Inferior parietal cortex (tissue), 1 donor: ENCODE results near the gene ABCA2.

Experiments
- DNase-seq: peaks from one replicate; pipeline ENCODE4 v3.0.0-alpha.2; 2016; ENCODE audit errors: extremely low spot score

The ABCA2 gene, protein sequence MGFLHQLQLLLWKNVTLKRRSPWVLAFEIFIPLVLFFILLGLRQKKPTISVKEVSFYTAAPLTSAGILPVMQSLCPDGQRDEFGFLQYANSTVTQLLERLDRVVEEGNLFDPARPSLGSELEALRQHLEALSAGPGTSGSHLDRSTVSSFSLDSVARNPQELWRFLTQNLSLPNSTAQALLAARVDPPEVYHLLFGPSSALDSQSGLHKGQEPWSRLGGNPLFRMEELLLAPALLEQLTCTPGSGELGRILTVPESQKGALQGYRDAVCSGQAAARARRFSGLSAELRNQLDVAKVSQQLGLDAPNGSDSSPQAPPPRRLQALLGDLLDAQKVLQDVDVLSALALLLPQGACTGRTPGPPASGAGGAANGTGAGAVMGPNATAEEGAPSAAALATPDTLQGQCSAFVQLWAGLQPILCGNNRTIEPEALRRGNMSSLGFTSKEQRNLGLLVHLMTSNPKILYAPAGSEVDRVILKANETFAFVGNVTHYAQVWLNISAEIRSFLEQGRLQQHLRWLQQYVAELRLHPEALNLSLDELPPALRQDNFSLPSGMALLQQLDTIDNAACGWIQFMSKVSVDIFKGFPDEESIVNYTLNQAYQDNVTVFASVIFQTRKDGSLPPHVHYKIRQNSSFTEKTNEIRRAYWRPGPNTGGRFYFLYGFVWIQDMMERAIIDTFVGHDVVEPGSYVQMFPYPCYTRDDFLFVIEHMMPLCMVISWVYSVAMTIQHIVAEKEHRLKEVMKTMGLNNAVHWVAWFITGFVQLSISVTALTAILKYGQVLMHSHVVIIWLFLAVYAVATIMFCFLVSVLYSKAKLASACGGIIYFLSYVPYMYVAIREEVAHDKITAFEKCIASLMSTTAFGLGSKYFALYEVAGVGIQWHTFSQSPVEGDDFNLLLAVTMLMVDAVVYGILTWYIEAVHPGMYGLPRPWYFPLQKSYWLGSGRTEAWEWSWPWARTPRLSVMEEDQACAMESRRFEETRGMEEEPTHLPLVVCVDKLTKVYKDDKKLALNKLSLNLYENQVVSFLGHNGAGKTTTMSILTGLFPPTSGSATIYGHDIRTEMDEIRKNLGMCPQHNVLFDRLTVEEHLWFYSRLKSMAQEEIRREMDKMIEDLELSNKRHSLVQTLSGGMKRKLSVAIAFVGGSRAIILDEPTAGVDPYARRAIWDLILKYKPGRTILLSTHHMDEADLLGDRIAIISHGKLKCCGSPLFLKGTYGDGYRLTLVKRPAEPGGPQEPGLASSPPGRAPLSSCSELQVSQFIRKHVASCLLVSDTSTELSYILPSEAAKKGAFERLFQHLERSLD (N-terminal part only)

DNA sequence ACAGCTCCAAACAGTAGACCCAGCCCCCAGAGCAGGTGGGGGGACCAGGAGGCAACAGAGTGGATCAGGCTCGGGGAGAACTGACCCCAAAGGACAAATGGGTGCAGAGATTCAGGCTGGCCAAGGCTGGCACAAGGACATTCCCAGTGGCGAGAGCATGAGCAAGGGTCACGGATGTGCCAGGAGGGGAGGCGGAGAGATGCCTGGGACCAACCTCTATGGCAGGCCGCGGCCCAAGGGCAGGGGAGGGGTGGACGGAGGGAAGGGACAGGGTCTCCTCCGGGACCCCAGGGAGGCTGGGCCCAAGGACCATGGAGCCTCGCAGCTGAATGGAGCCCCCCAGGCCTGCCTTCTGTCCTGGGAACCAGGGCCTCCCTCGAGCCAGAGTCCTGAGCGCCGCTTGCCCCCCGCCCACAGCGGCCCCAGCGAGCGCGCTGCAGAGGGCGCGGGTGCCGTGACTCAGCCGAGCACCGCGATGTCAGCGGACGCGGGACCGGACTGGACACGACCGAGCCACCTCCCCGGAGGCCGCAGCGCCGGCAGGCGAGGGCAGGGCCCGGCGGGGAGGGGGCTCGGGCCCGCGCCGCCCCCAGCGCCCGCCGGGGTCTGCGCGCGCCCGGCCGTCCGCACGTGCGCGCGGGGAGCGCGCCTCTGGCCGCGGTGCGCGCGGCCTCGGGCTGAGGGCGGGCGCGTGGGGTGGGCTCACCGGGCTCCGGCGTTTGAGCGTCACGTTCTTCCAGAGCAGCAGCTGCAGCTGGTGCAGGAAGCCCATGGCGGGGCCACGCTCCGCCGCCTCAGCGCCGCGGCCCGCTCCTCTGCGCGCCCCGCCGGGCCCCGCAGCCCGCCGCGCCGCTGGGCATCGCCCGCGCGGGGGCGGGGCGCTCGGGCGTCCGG is at the start of gene ABCA2:
Gene ABCA2, minus strand, starts transcription at position 869 of the 894 bp plus-strand sequence. Its CDS starts 97 bp downstream, at position 772.
- DNase-seq: no peak

DNA sequence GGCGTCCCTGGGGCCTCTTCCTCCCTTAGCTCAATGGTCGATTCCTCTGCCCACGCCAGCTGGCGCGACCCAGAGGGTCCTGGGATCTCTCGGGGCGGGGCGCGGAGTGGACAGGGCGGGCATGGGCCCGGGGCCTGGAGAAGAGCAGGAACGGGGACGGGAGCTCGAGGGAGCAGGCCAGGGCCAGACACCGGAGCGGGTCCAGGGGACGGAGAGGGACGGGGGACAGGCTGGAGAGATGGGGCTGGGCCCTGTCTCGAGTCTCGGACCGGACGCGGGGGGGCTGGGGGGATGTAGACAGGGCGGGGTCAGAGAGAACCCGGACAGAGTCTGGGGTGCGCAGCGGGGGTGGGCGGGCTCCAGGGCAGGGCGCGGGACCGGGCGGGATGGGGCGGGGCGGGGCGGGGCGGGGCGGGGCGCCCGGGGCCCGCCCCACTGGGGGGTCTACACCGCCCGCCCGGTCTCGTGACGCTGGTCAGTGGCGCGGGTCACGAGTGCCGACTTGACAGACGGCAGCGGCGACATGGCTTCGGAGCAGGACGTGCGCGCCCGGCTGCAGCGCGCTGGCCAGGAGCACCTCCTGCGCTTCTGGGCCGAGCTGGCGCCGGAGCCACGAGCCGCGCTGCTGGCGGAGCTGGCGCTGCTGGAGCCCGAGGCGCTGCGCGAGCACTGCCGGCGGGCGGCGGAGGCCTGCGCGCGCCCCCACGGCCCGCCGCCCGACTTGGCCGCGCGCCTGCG is 49.1 kb upstream of the ABCA2 start, which contains the start of gene UAP1L1:
Gene UAP1L1, plus strand, starts transcription at position 508 of the 738 bp plus-strand sequence. Its CDS starts 16 bp downstream, at position 524.
- DNase-seq: peak; percentile 66

DNA sequence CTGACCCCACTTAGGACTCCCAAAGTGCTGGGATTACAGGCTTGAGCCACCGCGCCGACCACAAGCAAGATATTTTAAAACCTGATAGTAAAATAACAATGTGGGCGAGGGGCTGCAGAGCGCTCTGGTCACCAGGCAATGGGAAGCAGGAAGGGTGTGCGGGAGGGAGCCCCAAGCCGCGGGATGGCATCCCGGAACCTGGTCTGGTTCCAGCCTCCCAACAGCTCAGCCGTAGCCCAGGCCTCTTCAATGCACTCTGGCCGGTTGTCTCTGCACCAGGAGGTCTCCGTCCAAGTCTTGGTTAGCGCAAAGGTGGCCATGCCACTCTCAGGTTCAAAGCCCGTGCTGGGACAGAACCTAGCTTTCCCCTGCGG is 48.6 kb upstream of the ABCA2 start:
- DNase-seq: no peak

DNA sequence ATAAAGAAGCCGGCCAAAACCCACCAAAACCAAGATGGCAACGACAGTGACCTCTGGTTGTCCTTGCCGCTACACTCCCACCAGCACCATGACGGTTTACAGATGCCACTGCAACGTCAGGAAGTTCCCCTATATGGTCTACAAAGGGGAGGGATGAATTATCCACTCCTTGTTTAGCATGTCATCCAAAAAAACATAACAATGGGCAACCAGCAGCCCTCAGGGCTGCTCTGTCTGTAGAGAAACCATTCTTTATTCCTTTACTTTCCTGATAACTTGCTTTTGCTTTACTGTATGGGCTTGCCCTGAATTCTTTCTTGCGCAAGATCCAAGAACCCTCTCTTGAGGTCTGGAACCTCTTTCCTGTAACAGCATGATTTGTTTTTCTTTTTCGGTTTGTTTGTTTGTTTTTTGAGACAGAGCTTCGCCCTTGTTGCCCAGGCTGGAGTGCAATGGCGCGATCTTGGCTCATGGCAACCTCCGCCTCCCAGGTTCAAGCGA is 47.3 kb upstream of the ABCA2 start:
- DNase-seq: no peak

DNA sequence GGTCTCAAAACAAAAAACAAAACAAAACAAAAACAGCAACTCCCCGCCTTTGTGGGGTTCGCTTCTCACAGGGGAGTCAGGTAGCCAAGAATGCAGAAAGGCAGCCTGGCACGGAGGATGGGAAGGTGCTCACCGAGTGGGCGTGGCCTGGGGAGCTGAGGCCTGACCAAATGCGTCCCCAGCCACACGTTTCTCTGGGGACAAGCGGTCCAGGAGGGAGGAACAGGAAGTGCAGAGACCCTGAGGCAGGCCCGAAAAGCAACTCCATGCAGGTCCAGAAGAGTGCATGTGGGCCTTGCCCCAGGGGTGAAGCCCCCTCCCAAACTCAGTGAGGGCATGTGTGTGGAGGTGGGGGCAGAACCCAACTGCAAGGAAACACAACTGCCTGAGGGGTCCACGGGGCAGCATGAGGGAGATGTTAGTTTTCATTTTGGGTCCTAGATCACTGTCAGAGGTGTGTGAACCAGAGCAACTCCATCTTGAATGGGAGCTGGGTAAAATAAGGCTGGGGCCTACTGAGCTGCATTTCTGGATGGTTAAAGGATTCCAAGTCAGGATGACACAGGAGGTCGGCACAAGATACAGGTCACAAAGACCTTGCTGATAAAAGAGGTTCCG is 46.7 kb upstream of the ABCA2 start:
- no peak for DNase-seq

DNA sequence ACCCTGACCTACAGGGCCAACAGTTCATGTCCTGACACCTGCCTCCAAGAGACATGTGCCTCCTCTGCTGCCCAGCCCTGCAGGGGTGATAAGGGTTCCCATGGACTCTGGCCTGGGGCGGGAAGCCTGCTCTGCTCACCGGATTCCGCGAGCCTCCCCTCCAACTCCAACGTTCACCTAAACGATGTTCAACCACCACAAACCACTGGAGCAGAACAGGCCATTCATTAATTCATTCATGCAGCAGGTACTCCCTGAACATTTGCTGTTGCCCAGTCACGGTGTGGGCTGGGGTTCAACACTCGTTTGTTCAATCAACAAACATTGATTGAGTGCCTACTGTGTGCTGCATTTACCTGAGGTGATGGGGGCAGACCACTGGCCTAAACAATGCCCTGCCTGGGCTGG is 46.0 kb upstream of the ABCA2 start:
- no peak for DNase-seq

DNA sequence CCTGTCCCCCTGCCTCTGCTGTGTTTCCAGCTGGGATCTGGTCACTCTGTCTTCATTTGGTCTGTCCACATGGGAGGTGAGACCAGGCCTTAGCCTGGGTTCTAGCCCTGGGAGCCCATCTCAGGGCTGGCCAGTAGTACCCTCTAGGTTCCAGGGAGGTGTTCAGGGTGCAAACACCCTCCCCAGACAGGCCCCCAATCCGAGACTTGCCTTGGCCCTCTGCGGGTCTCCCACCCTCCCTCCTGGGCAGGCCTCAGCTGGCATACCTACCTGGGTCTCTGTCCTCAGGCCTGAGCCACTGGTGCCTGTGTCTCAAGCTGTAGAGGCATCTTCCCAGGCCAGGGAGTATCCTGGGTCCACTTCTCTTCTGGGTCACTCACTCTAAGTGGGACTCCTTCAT is 43.2 kb upstream of the ABCA2 start:
- no peak for DNase-seq

DNA sequence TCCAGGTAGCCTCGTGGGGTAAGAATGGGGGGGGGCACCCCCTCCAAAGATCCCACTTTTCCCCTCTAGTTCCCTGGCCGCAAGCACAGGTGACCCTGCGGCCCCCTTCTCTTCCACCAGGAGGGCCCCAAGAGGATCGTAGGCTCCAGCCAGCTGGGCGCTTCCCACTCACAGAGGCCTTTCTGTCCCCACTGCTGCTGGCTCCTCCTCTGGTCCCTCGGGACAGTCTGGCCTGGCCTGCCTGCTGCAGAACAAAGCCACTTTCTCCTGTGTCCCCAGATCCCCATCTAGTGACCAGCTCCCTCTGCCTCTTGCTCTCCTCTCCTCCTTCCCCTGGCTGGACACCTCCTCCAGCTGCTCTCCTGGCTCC is 42.9 kb upstream of the ABCA2 start:
- DNase-seq: peak; percentile 69

DNA sequence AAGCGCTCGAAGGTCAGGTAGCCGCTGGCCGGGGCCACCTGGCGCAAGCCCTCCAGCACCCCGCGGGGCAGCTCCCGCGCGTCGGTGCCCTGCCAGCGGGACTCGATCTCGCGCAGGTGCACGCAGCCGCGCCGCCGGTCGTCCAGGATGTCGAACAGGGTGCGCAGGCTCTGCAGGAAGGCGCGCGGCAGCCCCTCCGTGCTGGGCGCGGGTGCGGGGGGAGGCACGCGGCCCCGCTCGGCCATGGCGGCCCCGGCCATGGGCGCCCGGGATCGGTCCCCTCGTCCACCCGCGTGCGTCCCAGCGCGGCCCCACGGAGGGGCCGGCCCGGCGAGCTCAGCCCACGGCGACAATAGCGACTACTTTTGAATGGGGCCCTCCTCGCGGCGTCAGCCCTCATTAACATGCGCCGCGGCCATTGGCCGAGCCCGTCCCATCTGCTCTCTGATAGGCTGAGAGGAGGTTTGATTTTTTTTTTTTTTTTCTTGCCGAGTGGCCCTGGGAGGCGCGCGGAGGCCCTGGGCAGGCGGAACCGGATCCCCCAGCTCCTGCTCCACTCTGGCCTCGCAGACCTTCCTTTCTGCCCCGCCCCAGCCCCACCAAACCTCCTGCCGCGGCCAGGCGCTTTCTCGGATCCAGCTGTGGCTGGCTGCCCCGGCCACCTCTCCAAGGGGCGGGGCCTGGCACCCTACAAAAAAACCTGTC is 42.3 kb upstream of the ABCA2 start, which contains the start of gene SAPCD2:
Gene SAPCD2, minus strand, starts transcription at position 357 of the 705 bp plus-strand sequence. Its CDS starts 97 bp downstream, at position 260.
- DNase-seq: peak; percentile 94

DNA sequence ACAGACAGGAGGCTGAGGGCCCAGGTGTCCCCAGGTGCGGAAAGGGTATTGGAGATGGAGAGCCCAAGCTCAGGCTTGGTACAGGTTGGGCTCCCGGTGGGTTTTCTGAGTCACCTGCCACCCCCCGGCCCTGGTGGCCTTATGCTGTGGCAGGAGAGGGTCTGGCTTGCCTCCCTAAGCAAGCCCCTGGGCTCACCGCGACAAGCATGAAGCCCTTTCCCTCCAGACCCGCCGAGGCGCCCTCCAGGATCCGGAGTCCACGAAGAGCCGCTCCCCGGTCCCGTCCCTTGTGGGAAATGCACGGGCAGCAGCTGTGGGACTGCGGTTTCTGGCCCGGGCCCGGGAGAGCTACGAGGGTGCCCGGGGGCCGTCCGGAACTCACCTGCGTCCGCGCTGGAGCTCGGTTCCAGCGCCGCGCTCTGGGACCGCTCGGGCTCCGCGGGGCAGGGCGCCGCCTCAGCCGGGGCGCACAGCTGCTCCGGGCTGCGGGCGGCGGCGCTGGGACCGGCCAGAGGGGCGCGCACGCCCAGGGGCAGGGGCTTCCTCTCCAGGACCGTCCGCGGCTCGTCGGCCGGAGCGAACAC is 41.6 kb upstream of the ABCA2 start:
- DNase-seq: no peak

DNA sequence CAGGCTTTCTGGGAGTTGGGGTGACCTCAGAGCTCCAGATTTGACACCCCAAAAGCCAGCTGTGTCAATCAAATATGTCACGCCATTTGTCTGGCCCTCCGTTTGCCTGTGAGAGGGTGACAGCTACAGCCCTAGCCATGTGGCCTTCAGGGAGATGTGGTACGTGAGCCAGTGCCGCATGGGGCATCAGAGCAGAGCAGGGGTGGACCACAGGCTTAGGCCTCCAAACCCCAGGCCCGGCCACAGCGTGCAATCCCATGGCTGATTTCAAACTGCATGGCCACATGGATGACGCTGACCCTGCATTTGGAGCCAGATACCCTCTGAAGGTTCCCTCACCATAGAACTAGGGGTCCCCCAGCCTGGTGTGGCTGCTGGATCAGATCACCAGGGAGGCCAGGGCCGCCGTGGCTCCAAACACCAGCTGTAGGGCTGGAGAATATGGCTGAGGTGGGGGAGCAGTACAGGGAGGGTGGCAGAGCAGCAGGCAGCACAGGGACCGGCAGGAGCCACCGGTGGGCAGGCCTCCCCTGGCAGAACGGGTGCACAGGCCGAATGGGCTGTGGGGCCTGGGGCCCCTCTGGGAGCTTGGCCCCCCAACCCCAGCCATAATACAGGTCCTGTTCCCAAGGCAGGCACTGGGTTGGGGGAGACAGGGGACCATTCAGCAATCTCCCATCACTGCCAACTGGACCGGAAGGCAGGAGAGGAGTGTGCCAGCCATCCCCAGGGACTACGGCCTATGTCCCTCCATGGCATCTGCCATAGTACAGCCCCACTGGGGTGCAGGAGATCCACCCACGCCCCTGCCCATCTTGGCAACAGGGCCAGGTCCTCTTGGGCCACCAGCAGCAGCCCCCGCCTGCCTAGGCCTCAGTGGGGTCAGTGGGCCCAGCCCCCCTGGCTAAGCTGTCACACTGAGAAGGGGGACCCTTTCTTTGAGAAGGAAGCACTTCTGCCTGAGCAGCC is 40.8 kb upstream of the ABCA2 start:
- no peak for DNase-seq

DNA sequence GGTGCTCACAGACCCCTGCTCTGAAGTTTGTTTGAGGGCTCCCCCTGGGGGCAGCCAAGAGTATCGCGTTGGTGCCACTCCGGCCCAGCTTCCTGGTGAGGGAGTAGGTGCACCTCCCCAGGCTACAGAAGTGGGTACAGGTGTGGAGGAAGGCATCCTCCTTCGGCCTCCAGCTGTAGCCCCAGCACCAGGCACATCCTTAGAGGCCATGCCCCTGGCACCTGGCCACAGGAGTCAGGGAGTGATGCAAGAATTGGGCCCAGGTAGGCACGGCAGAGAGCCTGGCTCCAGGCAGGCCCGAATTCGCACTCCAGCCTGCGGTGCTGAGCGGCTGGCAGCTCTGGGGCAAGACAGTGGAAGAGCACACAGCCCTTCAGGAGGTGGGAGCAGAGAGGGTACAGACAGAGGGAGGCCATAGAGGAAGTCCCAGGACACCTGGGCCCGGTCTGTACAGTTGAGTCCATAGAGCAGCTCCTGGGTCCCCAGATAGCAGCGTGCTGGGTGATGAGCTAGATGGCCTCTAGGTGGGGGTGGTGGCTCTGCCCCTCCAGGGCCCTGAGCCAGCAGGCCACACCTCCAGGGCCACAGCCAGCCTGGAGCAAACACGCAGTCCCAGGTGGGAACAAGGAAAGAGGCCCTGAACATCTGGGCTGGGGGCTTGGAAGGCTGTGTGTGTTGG is 40.0 kb upstream of the ABCA2 start:
- DNase-seq: peak; percentile 83

DNA sequence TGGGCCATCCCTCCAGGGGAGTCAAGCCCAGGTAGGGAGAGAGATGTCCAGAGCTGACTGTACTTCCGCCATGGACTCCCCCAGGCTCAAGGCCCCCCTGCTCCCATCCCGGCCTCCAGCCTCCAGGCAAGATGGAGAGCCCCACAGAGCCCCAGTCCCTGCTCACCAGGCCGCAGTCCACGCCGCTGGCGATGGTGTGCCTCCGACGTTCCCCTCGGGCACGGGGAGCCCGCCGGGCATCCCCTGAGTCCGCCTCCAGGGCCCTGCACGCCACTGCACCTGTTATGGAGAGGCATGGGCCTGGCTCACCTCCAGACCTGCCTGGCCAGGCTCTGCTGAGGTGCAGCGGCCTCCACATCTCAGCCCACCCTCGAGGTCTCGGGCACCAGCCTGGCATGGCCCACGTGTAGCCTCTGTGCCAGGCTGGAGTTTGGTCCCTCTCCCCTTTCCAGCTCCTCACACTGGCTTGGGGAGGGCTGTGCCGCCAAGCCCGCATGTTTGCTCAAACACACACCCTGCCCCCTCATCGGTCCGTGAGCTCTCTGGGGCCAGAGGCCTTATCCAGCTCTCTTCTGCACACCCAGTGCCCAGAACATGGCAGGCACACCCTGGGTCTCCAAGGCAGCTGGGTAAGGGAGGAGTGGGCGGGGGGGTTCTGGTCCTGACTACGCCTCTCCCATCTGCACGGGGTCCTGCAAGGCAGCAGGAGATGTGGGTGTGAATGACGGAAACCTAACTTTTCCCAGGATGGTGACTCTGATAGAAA is 38.2 kb upstream of the ABCA2 start:
- no peak for DNase-seq

DNA sequence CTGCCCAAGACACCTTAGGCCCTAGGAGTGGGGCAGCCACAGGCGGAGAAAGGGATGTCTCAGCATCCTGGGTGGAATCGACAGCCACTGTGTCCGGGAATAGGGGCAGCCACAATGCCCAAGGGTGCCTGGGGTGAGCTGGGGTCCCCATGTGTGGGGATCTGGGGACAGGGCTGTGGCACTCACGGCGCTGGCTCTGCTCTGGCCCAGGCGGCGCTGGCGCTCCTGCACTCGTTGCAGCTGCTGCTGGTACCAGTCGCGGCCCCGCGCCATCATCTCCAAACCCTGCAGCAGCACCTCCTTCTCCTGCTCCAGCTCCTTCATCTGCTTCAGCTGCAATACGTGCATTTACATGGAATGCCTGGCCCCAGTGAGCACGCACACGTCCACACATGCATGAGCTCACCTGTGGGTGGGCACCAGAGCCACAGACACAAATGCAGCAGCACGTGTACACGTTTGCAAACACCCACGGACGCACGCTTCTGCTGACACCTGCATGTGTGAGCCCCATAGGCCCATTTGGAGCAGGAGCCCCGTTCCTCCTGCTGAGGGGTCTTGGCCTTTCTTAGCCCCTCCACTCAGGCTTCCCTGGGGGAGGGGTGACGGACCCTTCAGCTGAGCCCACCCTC is 37.4 kb upstream of the ABCA2 start:
- DNase-seq: no peak

DNA sequence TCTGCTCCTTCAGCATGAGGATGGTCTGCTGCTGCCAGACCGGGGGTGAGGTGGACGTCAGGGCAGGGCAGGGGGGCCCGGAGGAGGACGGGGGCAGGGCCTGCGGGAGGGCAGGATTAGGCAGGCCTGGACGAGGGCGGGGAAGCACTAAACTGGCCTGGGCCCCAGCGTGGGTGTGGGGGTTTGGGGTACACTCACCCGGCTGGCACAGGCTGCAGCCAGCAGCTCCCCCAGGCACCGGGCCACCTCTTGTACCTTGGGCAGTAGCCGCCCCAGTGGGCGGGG is 36.8 kb upstream of the ABCA2 start:
- DNase-seq: no peak
